ENCODE results near the gene FER. TPM values are rescaled to one million over a fixed set of nuclear protein-coding genes. Genes with fewer than 3 reads are reported as not detected.

Gene FER
- polyA plus RNA-seq, 1 donor (not counting 4 experiments of a cell fraction or from before 2014, with no cell fraction given), result 17.1 TPM

GRCh38 chr5:109195667-109196066, 448.0 kb downstream of the FER start:
- dilution Hi-C loops (cut with MboI; ENCODE audit: extremely low pct_ligation_motif_present, low sequenced_read_pairs), result no loop called here
- no peak overlapping the region for H3K4me3 ChIP-seq (ENCODE audit: control insufficient read depth in 2 of 3, extremely low read depth in 1 of 3, insufficient read depth in 2 of 3, low read depth in 1 of 3, low read length in 3 of 3)
- H3K27ac ChIP-seq (ENCODE audit: control insufficient read depth, insufficient read depth, low read length), result no peak overlapping the region
- no peak overlapping the region for H3K4me2 ChIP-seq (ENCODE audit: control insufficient read depth, extremely low read depth, insufficient read depth, low read depth, low read length)
- H2AFZ ChIP-seq (ENCODE audit: control insufficient read depth, low read length), result no peak overlapping the region
- no peaks in the 10 kb centered on the region for H4K20me1 ChIP-seq (ENCODE audit: control insufficient read depth, extremely low read depth, insufficient read depth, low read length)
- no peaks in the 10 kb centered on the region for H3K9me3 ChIP-seq (ENCODE audit: control insufficient read depth, low read depth, low read length)
- no peaks in the 10 kb centered on the region for H3K27me3 ChIP-seq (ENCODE audit: control insufficient read depth, extremely low read depth, insufficient read depth, low read length)
- H3K79me2 ChIP-seq (ENCODE audit: control insufficient read depth, insufficient read depth, low read length), result no peaks in the 10 kb centered on the region
- no peak for TF ChIP-seq EZH2 (IDR thresholded peaks at IDR 0.05; ENCODE audit: low read length)
- TF ChIP-seq, protein P1, sequence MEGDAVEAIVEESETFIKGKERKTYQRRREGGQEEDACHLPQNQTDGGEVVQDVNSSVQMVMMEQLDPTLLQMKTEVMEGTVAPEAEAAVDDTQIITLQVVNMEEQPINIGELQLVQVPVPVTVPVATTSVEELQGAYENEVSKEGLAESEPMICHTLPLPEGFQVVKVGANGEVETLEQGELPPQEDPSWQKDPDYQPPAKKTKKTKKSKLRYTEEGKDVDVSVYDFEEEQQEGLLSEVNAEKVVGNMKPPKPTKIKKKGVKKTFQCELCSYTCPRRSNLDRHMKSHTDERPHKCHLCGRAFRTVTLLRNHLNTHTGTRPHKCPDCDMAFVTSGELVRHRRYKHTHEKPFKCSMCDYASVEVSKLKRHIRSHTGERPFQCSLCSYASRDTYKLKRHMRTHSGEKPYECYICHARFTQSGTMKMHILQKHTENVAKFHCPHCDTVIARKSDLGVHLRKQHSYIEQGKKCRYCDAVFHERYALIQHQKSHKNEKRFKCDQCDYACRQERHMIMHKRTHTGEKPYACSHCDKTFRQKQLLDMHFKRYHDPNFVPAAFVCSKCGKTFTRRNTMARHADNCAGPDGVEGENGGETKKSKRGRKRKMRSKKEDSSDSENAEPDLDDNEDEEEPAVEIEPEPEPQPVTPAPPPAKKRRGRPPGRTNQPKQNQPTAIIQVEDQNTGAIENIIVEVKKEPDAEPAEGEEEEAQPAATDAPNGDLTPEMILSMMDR (optimal IDR thresholded peaks at IDR 0.05 in 1 of 3, IDR thresholded peaks at IDR 0.05 in 1 of 3, conservative IDR thresholded peaks at IDR 0.05 in 1 of 3; ENCODE audit: extremely low read depth in 1 of 3, insufficient read depth in 2 of 3, low read length in 3 of 3), result no peak
- DNase-seq (ENCODE audit: low read depth, low spot score) (no peak), FAIRE-seq (no peak)
- H3K4me1 ChIP-seq (ENCODE audit: control insufficient read depth, extremely low read depth, insufficient read depth, low read length), result peaks cover 21% of the 10 kb centered on the region
- peaks cover 0 to 4% of the 10 kb centered on the region in 2 experiments for H3K36me3 ChIP-seq (ENCODE audit: control insufficient read depth in 2 of 2, extremely low read depth in 1 of 2, insufficient read depth in 2 of 2, low read length in 2 of 2)
- H3K9ac ChIP-seq (ENCODE audit: control insufficient read depth, extremely low read depth, insufficient read depth, low read length), result no peak overlapping the region
- H3K9me1 ChIP-seq (ENCODE audit: control insufficient read depth, extremely low read depth, insufficient read depth, low read length), result no peaks in the 10 kb centered on the region

GRCh38 chr5:109196087-109196822, 448.6 kb downstream of the FER start:
- Histone ChIP-seq H3K36me3 (ENCODE audit: control insufficient read depth in 2 of 2, extremely low read depth in 1 of 2, insufficient read depth in 2 of 2, low read length in 2 of 2) (peaks cover 0 to 4% of the 10 kb centered on the region in 2 experiments), H3K9me1 (ENCODE audit: control insufficient read depth, extremely low read depth, insufficient read depth, low read length) (no peaks in the 10 kb centered on the region), H3K4me3 (ENCODE audit: control insufficient read depth in 2 of 3, extremely low read depth in 1 of 3, insufficient read depth in 2 of 3, low read depth in 1 of 3, low read length in 3 of 3) (no peak overlapping the region), H3K4me2 (ENCODE audit: control insufficient read depth, extremely low read depth, insufficient read depth, low read depth, low read length) (no peak overlapping the region), H3K79me2 (ENCODE audit: control insufficient read depth, insufficient read depth, low read length) (no peaks in the 10 kb centered on the region), H3K4me1 (ENCODE audit: control insufficient read depth, extremely low read depth, insufficient read depth, low read length) (peaks cover 15% of the 10 kb centered on the region), H3K27ac (ENCODE audit: control insufficient read depth, insufficient read depth, low read length) (no peak overlapping the region), H3K9ac (ENCODE audit: control insufficient read depth, extremely low read depth, insufficient read depth, low read length) (no peak overlapping the region), H4K20me1 (ENCODE audit: control insufficient read depth, extremely low read depth, insufficient read depth, low read length) (no peaks in the 10 kb centered on the region), H3K27me3 (ENCODE audit: control insufficient read depth, extremely low read depth, insufficient read depth, low read length) (no peaks in the 10 kb centered on the region), H3K9me3 (ENCODE audit: control insufficient read depth, low read depth, low read length) (no peaks in the 10 kb centered on the region), H2AFZ (ENCODE audit: control insufficient read depth, low read length) (no peak overlapping the region)
- DNase-seq (ENCODE audit: low read depth, low spot score) (no peak), FAIRE-seq (no peak)
- dilution Hi-C loops (cut with MboI; ENCODE audit: extremely low pct_ligation_motif_present, low sequenced_read_pairs), result no loop called here
- TF ChIP-seq EZH2 (IDR thresholded peaks at IDR 0.05; ENCODE audit: low read length), result no peak
- TF ChIP-seq, protein P1 (optimal IDR thresholded peaks at IDR 0.05 in 1 of 3, IDR thresholded peaks at IDR 0.05 in 1 of 3, conservative IDR thresholded peaks at IDR 0.05 in 1 of 3; ENCODE audit: extremely low read depth in 1 of 3, insufficient read depth in 2 of 3, low read length in 3 of 3), result no peak

Data from keratinocyte (primary cell).